Endothelial cell of umbilical vein (primary cell): ENCODE measurements around the gene PHACTR1. TPM values are rescaled to one million over a fixed set of nuclear protein-coding genes. Genes with fewer than 3 reads are reported as not detected.

ENCODE experiments used
- BruUV-seq: library from RNA; stranded (reverse); fragments of 400-500 nt; replicated peaks from 2 replicates; lab custom pipeline; 2021; lab: Mats Ljungman, UMichigan
- CTCF ChIA-PET: fragments of 300-600, 350-600 bp; sonication (Branson Sonifier 250); formaldehyde crosslinking; loops from one replicate; lab custom pipeline; 2021; ENCODE audit warnings: antibody characterized with exemption, inconsistent platforms; lab: Charles Lee
- POLR2A ChIA-PET: fragments of 300-600, 350-600 bp; sonication (Branson Sonifier 250); formaldehyde crosslinking; loops from one replicate; lab custom pipeline; 2021; ENCODE audit warnings: antibody characterized with exemption, inconsistent platforms; lab: Charles Lee
- DNase-seq: peaks from one replicate; pipeline ENCODE4 v3.0.0-alpha.2; 2011; ENCODE audit warnings: low read depth, low spot score
- FAIRE-seq: peaks from 2 replicates; lab custom pipeline; 2011; peaks lifted over from hg19 to GRCh38; lab: Jason Lieb, UNC
- H2AFZ ChIP-seq: 2 replicates; pipeline ENCODE4 v1.6.0; 2012; ENCODE audit warnings: low read depth, low read length, control low read depth, inconsistent platforms
- H3K27ac ChIP-seq: 2 replicates; pipeline ENCODE4 v1.5.1; 2011; ENCODE audit warnings: low read depth, mild to moderate bottlenecking, control low read depth, low read length, moderate library complexity; ENCODE audit not compliant: insufficient read depth
- H3K27me3 ChIP-seq, 2 experiments: 2 replicates each; pipeline versions ENCODE4 v1.6.0 to v1.6.1; 2011; ENCODE audit warnings: low read length in 2 of 2, mixed read lengths in 1 of 2; ENCODE audit not compliant: control insufficient read depth in 2 of 2, insufficient read depth in 2 of 2
- H3K36me3 ChIP-seq, 2 experiments: 2 replicates in 1 of 2; 3 replicates in 1 of 2; pipeline ENCODE4 v1.5.1; 2011; ENCODE audit warnings: low read length in 2 of 2, mild to moderate bottlenecking in 1 of 2, moderate library complexity in 1 of 2; ENCODE audit not compliant: control insufficient read depth in 2 of 2, insufficient read depth in 2 of 2; ENCODE audit errors: extremely low read depth in 1 of 2
- H3K4me1 ChIP-seq: 3 replicates; pipeline ENCODE4 v1.5.1; 2011; ENCODE audit warnings: mild to moderate bottlenecking, low read length; ENCODE audit not compliant: control insufficient read depth, insufficient read depth; ENCODE audit errors: extremely low read depth
- H3K4me2 ChIP-seq: 2 replicates; pipeline ENCODE4 v1.6.1; 2011; ENCODE audit warnings: low read length, control low read depth, mixed read lengths; ENCODE audit not compliant: insufficient read depth
- H3K4me3 ChIP-seq, 3 experiments: fragments of 200-600 bp in 1 of 3; sonication (generic), shearing (Covaris generic) in 1 of 3; replicated peaks in 1 of 3; 2 replicates each; pipeline ENCODE4 v1.5.1; 2011 to 2016; ENCODE audit warnings: control low read depth in 3 of 3, low read length in 3 of 3, mild to moderate bottlenecking in 2 of 3, inconsistent platforms in 1 of 3, low read depth in 1 of 3, moderate library complexity in 1 of 3; ENCODE audit not compliant: insufficient read depth in 1 of 3
- H3K79me2 ChIP-seq: 2 replicates; pipeline ENCODE4 v1.6.0; 2012; ENCODE audit warnings: low read length, inconsistent platforms; ENCODE audit not compliant: control insufficient read depth, insufficient read depth
- H3K9ac ChIP-seq: replicated peaks from 2 replicates; pipeline ENCODE3; 2011; ENCODE audit warnings: low read length, control low read depth; ENCODE audit not compliant: insufficient read depth; ENCODE audit errors: extremely low read depth
- H3K9me1 ChIP-seq: replicated peaks from 3 replicates; pipeline ENCODE4 v1.6.0; 2011; ENCODE audit warnings: mild to moderate bottlenecking, low read length; ENCODE audit not compliant: control insufficient read depth, insufficient read depth; ENCODE audit errors: extremely low read depth
- H3K9me3 ChIP-seq: replicated peaks from 2 replicates; pipeline ENCODE4 v1.5.1; 2012; ENCODE audit warnings: low read length, inconsistent platforms; ENCODE audit not compliant: control insufficient read depth, insufficient read depth
- H4K20me1 ChIP-seq: replicated peaks from 2 replicates; pipeline ENCODE3; 2011; ENCODE audit warnings: mild to moderate bottlenecking, low read length; ENCODE audit not compliant: control insufficient read depth, insufficient read depth; ENCODE audit errors: extremely low read depth
- EZH2 ChIP-seq: IDR thresholded peaks from 2 replicates; pipeline ENCODE4 v1.6.1; 2012; ENCODE audit warnings: borderline replicate concordance, low read depth, mild to moderate bottlenecking, moderate library complexity, low read length, inconsistent platforms; ENCODE audit not compliant: severe bottlenecking
- FOS ChIP-seq: IDR thresholded peaks from 2 replicates; pipeline ENCODE4 v1.6.1; 2011; ENCODE audit warnings: mild to moderate bottlenecking, low read length, moderate library complexity, borderline replicate concordance; ENCODE audit not compliant: insufficient read depth
- GATA2 ChIP-seq: IDR thresholded peaks from 2 replicates; pipeline ENCODE4 v1.7.0; 2011; ENCODE audit warnings: low read depth, mild to moderate bottlenecking, moderate library complexity, mixed read lengths, low read length; ENCODE audit not compliant: insufficient read length, insufficient read depth
- JUN ChIP-seq: IDR thresholded peaks from 2 replicates; pipeline ENCODE4 v1.6.1; 2011; ENCODE audit warnings: borderline replicate concordance, low read depth; ENCODE audit not compliant: insufficient read length, insufficient read depth
- MYC ChIP-seq: IDR thresholded peaks from one replicate; pipeline ENCODE4 v1.6.1; 2011; ENCODE audit warnings: mild to moderate bottlenecking, low read depth, low read length
- POLR2A ChIP-seq: IDR thresholded peaks from 2 replicates; pipeline ENCODE4 v1.6.1; 2012; ENCODE audit warnings: low read depth, mild to moderate bottlenecking, control low read depth, low read length
- POLR2AphosphoS5 ChIP-seq: IDR thresholded peaks from 2 replicates; pipeline ENCODE4 v1.6.1; 2012; ENCODE audit warnings: low read depth, mild to moderate bottlenecking, control low read depth, low read length, moderate library complexity; ENCODE audit not compliant: insufficient read depth
- dilution Hi-C: fragments of 300-500 bp; cut with MboI; formaldehyde crosslinking; loops from one replicate; pipeline ENCODE4 v1.15.0; 2019; ENCODE audit warnings: low sequenced_read_pairs; ENCODE audit not compliant: extremely low pct_ligation_motif_present
- intact Hi-C: fragments of 100-400 bp; cut with micrococcal nuclease; formaldehyde crosslinking; loops from one replicate; pipeline ENCODE4 v1.10.0; 2022
- polyA plus RNA-seq, 4 experiments: library from polyadenylated mRNA; depleted of rRNA in 3 of 4; stranded (reverse) in 3 of 4; unstranded in 1 of 4; fragments of >200 nt; gene quantifications; 2 replicates each; pipeline versions ENCODE4 v1.2.1 to v1.2.3, GENCODE V29; 2011 to 2012; ENCODE audit warnings: missing spikeins in 1 of 4
- total RNA-seq: library from RNA; stranded (reverse); gene quantifications from 2 replicates; pipeline ENCODE4 v1.2.3, GENCODE V29; 2021
- TF ChIP-seq, protein P1 (sequence below), 2 donors: IDR thresholded peaks; 1 replicate in 1 of 2; 2 replicates in 1 of 2; pipeline ENCODE4 v1.5.1; 2011; ENCODE audit warnings: low read length in 2 of 2, mild to moderate bottlenecking in 2 of 2, moderate library complexity in 2 of 2, control low read depth in 1 of 2, inconsistent platforms in 1 of 2, low read depth in 1 of 2; ENCODE audit not compliant: insufficient read depth in 1 of 2; ENCODE audit errors: extremely low read depth in 1 of 2
- TF ChIP-seq, protein P2 (sequence below): IDR thresholded peaks from 2 replicates; pipeline ENCODE4 v1.6.1; 2011; ENCODE audit not compliant: insufficient read depth, insufficient read length

The PHACTR1 gene
- total and polyA plus RNA-seq, 2 donors (not counting 3 experiments of a cell fraction or from before 2014, with no cell fraction given), result 2.4 to 23.2 TPM

DNA sequence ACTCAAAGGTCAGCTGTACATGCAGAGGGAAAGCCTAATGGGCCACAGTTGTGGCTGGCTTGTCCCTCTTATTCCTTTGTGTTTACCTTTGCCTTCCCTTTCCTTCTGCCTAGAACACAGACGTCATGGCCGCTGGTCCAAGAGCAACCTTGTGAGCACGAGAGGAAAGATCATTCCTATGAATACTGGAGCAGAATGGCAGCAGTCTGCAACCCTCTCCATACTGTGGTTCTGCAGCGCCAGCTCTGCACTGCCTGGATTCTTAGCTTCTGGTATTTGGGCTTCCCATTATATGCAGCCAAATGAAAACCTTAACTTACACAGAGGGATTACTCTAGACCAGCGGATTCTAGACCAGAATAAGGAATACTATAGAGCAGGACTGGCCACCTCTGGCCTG, 599.3 kb downstream of the PHACTR1 start:
- dilution Hi-C loops (no loop called here), intact Hi-C loops (no loop called here)
- Histone ChIP-seq H3K9ac (no peak overlapping the region), H3K9me3 (no peaks in the 10 kb centered on the region), H3K4me1 (no peaks in the 10 kb centered on the region), H3K9me1 (no peaks in the 10 kb centered on the region), H3K27me3 (no peaks in the 10 kb centered on the region), H3K4me3 (no peak overlapping the region), H4K20me1 (no peaks in the 10 kb centered on the region), H2AFZ (no peak overlapping the region), H3K4me2 (no peak overlapping the region), H3K36me3 (peaks cover 9 to 14% of the 10 kb centered on the region in 2 experiments), H3K27ac (no peak overlapping the region), H3K79me2 (no peaks in the 10 kb centered on the region)
- TF ChIP-seq MYC (no peak), POLR2AphosphoS5 (no peak), JUN (no peak), GATA2 (no peak), FOS (no peak), EZH2 (no peak), POLR2A (no peak)
- TF ChIP-seq, protein P1, sequence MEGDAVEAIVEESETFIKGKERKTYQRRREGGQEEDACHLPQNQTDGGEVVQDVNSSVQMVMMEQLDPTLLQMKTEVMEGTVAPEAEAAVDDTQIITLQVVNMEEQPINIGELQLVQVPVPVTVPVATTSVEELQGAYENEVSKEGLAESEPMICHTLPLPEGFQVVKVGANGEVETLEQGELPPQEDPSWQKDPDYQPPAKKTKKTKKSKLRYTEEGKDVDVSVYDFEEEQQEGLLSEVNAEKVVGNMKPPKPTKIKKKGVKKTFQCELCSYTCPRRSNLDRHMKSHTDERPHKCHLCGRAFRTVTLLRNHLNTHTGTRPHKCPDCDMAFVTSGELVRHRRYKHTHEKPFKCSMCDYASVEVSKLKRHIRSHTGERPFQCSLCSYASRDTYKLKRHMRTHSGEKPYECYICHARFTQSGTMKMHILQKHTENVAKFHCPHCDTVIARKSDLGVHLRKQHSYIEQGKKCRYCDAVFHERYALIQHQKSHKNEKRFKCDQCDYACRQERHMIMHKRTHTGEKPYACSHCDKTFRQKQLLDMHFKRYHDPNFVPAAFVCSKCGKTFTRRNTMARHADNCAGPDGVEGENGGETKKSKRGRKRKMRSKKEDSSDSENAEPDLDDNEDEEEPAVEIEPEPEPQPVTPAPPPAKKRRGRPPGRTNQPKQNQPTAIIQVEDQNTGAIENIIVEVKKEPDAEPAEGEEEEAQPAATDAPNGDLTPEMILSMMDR (IDR thresholded peaks at IDR 0.05; ENCODE audit: extremely low read depth in 1 of 2, insufficient read depth in 1 of 2, low read depth in 1 of 2, low read length in 2 of 2), result no peak
- TF ChIP-seq, protein P2, sequence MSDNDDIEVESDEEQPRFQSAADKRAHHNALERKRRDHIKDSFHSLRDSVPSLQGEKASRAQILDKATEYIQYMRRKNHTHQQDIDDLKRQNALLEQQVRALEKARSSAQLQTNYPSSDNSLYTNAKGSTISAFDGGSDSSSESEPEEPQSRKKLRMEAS, result no peak
- BruUV-seq, result no TSS peak
- no peak for DNase-seq
- CTCF ChIA-PET, result interaction anchor here (1.3 kb wide), 1 partner anchor 121 kb away, joined by 3 read pairs; no protein-coding TSS in a partner anchor
- no peak for FAIRE-seq
- POLR2A ChIA-PET, result no interaction called here
